NCI-H187 treated with DMSO at 0.1 percent for 48 hours (cell line): ENCODE measurements around the gene CHST9.

Experiments used
- DNase-seq: peaks from one replicate; lab custom pipeline; 2025; lab: John Stamatoyannopoulos, UW

The CHST9 gene

GRCh38 chr18:26863921-26864497, 321.1 kb downstream of the CHST9 start:
- DNase-seq, result no peak

DNA sequence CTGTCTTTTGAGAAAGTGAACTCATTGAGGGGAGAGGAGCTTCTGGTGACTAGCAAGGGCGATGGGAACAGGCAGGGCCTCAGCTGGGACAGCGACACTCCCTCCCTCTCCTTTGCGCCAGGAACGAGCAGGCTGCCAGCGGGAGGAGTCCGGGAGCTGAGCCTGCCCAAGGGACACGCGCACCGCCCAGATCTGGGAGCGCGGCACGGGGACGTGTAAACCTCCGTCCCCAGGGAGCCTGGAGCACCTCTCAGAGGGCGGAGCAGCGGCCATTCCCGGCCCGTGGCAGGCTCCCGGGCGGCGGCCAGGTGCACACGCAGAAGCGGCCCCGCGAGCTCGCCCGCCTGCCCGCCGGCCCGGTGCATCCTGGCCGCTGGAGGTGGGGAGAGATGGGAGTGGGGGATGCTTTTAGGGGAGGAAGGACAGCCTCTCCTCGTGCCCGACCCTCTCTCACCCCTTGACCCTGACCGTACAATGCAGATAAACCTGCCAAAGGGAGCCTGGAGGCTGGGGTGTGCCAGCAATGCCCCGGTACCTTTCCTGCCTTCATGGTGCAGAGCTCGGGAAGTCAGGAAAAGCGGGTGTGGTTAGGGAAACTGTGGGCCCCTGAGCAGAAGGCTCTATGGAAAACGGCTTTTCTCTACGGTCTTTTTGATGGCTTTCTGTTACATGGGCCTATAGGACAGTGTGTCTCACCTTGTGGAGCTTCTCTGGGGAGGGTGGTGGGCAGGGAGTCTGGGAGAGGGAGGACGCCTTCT, 321.8 kb downstream of the CHST9 start:
- peak; percentile 6 for DNase-seq

DNA sequence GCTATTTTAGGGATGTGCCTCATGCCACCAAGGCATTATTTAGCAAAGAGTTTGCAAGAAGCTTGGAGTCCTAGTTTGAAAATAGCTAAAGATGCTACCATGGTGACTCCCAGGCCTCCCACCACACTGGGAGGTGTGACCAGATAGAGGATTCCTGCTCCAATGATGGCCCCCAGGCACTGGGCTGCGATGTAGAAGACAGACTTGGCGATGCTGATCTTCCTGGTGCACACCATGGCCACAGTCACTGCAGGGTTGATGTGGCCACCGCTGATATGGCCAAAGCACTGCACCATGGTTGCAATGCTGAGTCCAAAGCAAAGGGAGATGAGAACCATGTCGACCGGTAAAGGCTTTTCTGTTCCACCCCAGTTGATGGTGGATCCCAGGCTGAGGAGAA, 323.0 kb downstream of the CHST9 start:
- no peak for DNase-seq
